HG03565 (cell line): Measurements from ENCODE around the gene CRPPA.
"Not testable (repeated sequence)": the region's sequence is repeated elsewhere in the genome, so short reads cannot be mapped to it uniquely, and the experiment has no call there.

ENCODE experiments used
- ATAC-seq: cut with Tn5 transposase; IDR thresholded peaks from one replicate; pipeline ENCODE4 v1.9.1; 2021; ENCODE audit warnings: mild to moderate bottlenecking, moderate library complexity; ENCODE audit not compliant: unreplicated experiment

The CRPPA gene

GRCh38 chr7:16421333-16422102, at the start of gene CRPPA:
TSS of gene CRPPA (minus strand) at chr7:16421538. CDS start at chr7:16421322, 216 bp downstream.
- peak; percentile 26 for ATAC-seq

GRCh38 chr7:16465469-16466361, 44.4 kb upstream of the CRPPA start, which contains the start of gene SOSTDC1:
TSS of gene SOSTDC1 (minus strand) at chr7:16465738. CDS start at chr7:16465668, 70 bp downstream.
- ATAC-seq = no peak

- ATAC-seq = no peak
These were observed 42.8 kb upstream of the CRPPA start for GRCh38 chr7:16463949-16464715.

GRCh38 chr7:16463520-16463919, 42.2 kb upstream of the CRPPA start:
- no peak for ATAC-seq

- no peak for ATAC-seq
These were observed 41.1 kb upstream of the CRPPA start for GRCh38 chr7:16462431-16462889.

- no peak for ATAC-seq
These were observed 39.6 kb upstream of the CRPPA start for GRCh38 chr7:16460789-16461493.

- not testable (repeated sequence) for ATAC-seq
These were observed 35.0 kb upstream of the CRPPA start for GRCh38 chr7:16456303-16456702.

GRCh38 chr7:16455591-16455990, 34.3 kb upstream of the CRPPA start:
- ATAC-seq = no peak

- no peak for ATAC-seq
These were observed 29.0 kb upstream of the CRPPA start for GRCh38 chr7:16450366-16450765.

GRCh38 chr7:16447876-16448275, 26.5 kb upstream of the CRPPA start:
- no peak for ATAC-seq

GRCh38 chr7:16446508-16446907, 25.2 kb upstream of the CRPPA start:
- no peak for ATAC-seq

GRCh38 chr7:16443871-16444270, 22.5 kb upstream of the CRPPA start:
- ATAC-seq = not testable (repeated sequence)

GRCh38 chr7:16438988-16439387, 17.6 kb upstream of the CRPPA start:
- no peak for ATAC-seq

- no peak for ATAC-seq
These were observed 15.0 kb upstream of the CRPPA start for GRCh38 chr7:16436306-16436705.

GRCh38 chr7:16433568-16434122, 12.3 kb upstream of the CRPPA start:
- ATAC-seq = no peak

GRCh38 chr7:16432425-16432731, 11.0 kb upstream of the CRPPA start:
- ATAC-seq = no peak

- ATAC-seq = peak; percentile 83
These were observed 10.5 kb upstream of the CRPPA start for GRCh38 chr7:16431646-16432424.

- no peak for ATAC-seq
These were observed 8.8 kb upstream of the CRPPA start for GRCh38 chr7:16430133-16430532.

GRCh38 chr7:16428672-16429071, 7.3 kb upstream of the CRPPA start:
- no peak for ATAC-seq
